Activated CD4-positive, alpha-beta T cell treated with anti-CD3 and anti-CD28 coated beads for 24 hours (primary cell): ENCODE results near the gene TOX4.

ENCODE experiments used
- DNase-seq, 2 donors: peaks; one replicate each; pipeline ENCODE4 v3.0.0-alpha.2; 2020; ENCODE audit warnings: low read depth in 2 of 2

TOX4 gene

GRCh38 chr14:21503376-21503775 is 26.4 kb downstream of the TOX4 start:
- no peak for DNase-seq

- DNase-seq: no peak
Observed at GRCh38 chr14:21505012-21505553, 28.1 kb downstream of the TOX4 start.

- DNase-seq: no peak
Observed at GRCh38 chr14:21506557-21506956, 29.6 kb downstream of the TOX4 start.

- DNase-seq: no peak
Observed at GRCh38 chr14:21509432-21510143, 32.6 kb downstream of the TOX4 start.

GRCh38 chr14:21510735-21511657 is 34.0 kb downstream of the TOX4 start, which contains the start of gene METTL3:
TSS of gene METTL3 (minus strand) at chr14:21511340. CDS start at chr14:21511223, 117 bp downstream.
- DNase-seq: peak; percentile 81 to 82

GRCh38 chr14:21514341-21514740 is 37.3 kb downstream of the TOX4 start:
- no peak for DNase-seq

GRCh38 chr14:21518725-21519124 is 41.7 kb downstream of the TOX4 start:
- no peak for DNase-seq

GRCh38 chr14:21520767-21521166 is 43.8 kb downstream of the TOX4 start:
- DNase-seq: no peak

GRCh38 chr14:21521501-21521900 is 44.5 kb downstream of the TOX4 start:
- no peak for DNase-seq

GRCh38 chr14:21523203-21523602 is 46.2 kb downstream of the TOX4 start:
- no peak for DNase-seq

- no peak for DNase-seq
Observed at GRCh38 chr14:21524575-21525490, 47.8 kb downstream of the TOX4 start.

- DNase-seq: no peak
Observed at GRCh38 chr14:21525571-21525961, 48.6 kb downstream of the TOX4 start.

- DNase-seq: peak; percentile 55 to 66
Observed at GRCh38 chr14:21525962-21526671, 49.1 kb downstream of the TOX4 start, which contains the start of gene SALL2. TSS of gene SALL2 (minus strand) at chr14:21526346. CDS start at chr14:21526127, 219 bp downstream.

GRCh38 chr14:21526672-21527317 is 49.8 kb downstream of the TOX4 start:
- no peak for DNase-seq

GRCh38 chr14:21527318-21527679 is 50.3 kb downstream of the TOX4 start:
- no peak for DNase-seq

- no peak for DNase-seq
Observed at GRCh38 chr14:21528381-21529348, 51.7 kb downstream of the TOX4 start.

- no peak for DNase-seq
Observed at GRCh38 chr14:21529515-21529914, 52.5 kb downstream of the TOX4 start.

GRCh38 chr14:21533294-21533693 is 56.3 kb downstream of the TOX4 start:
- DNase-seq: no peak

- DNase-seq: no peak
Observed at GRCh38 chr14:21534576-21534975, 57.6 kb downstream of the TOX4 start.
